Peyer's patch (tissue), 4 donors: Measurements from ENCODE around the gene CCDC175.

Source experiments
- CTCF ChIP-seq, 6 experiments: fragments of 450-650 bp in 4 of 6; fragments of 200-600 bp in 2 of 6; sonication (generic) in 1 of 6; IDR thresholded peaks; one replicate each; pipeline ENCODE4 v1.5.1; 2017 to 2019; ENCODE audit warnings: antibody characterized with exemption in 6 of 6, mild to moderate bottlenecking in 3 of 6, moderate library complexity in 1 of 6
- POLR2A ChIP-seq, 2 donors: fragments of 450-650 bp; IDR thresholded peaks; one replicate each; pipeline ENCODE4 v1.5.1; 2017; ENCODE audit warnings: antibody characterized with exemption in 2 of 2, mild to moderate bottlenecking in 2 of 2, moderate library complexity in 2 of 2

- no peak for TF ChIP-seq CTCF (IDR thresholded peaks at IDR 0.05)
- no peak for TF ChIP-seq POLR2A (IDR thresholded peaks at IDR 0.05)
Measured at GRCh38 chr14:59500732-59501131, 75.9 kb downstream of the CCDC175 start.
